UCSD-AML1 (cell line): Measurements from ENCODE around the gene CEND1.
"Not testable (repeated sequence)": the region's sequence is repeated elsewhere in the genome, so short reads cannot be mapped to it uniquely, and the experiment has no call there.

Source experiments
- DNase-seq: peaks from one replicate; lab custom pipeline; 2025; ENCODE audit not compliant: unreplicated experiment; lab: John Stamatoyannopoulos, UW

Gene CEND1

DNA sequence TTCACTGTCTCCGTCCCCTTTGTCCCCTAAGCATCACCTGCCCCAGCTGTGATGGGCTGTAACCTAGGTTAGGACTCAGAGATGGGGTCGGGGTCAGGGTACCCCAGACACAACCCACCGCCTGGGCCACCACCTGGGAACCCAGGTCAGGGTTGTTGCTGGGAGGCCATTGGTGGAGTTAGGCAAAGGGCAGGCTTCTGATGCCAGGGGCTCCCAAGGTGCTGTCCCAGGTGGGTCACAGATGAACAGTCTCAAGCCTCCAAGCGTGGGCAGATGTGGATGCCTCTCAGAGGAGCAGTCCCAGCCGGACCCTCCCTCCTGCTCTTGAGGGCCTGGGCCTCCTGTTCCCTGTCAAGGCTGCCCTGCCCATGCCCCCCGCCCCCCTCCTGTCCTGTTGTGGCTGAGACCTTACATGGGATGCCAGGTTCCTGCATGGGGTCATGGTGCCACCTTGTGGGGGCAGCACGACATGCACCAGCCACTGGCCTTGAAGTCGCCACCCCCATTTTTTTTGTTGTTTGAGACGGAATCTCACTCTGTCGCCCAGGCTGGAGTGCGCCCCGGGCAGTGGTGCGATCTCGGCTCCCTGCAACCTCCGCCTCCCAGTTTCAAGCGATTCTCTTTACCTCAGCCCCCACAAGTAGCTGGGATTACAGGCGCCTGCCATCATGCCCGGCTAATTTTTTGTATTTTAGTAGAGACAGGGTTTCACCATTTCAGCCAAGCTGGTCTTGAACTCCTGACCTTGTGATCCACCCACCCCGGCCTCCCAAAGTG lies 24.7 kb downstream of the CEND1 start:
- DNase-seq: peak; percentile 63

DNA sequence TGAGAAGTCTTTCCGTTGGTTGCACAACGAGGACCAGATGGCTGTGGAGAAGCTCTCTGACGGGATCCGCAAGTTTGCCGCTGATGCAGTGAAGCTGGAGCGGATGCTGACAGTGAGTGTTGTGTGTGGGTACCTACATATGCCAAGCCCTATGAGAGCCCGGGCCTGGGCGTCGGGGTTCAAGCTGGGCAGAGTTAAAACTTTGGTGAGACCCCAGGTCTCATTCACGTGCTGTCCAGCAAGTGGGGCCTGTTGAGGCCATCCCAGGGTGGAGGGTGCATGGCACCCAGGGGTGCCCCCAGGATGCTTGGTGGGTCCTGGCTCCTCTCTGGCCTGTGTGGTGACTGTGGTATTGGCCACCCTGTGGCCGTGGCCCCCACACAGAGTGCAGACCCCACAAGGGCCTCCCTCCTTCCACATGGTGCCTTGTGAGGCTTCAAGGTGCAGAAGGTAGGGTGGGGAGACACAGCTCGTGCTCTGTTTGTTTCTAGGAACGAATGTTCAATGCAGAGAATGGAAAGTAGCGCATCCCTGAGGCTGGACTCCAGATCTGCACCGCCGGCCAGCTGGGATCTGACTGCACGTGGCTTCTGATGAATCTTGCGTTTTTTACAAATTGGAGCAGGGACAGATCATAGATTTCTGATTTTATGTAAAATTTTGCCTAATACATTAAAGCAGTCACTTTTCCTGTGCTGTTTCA lies 25.4 kb downstream of the CEND1 start:
- no peak for DNase-seq

DNA sequence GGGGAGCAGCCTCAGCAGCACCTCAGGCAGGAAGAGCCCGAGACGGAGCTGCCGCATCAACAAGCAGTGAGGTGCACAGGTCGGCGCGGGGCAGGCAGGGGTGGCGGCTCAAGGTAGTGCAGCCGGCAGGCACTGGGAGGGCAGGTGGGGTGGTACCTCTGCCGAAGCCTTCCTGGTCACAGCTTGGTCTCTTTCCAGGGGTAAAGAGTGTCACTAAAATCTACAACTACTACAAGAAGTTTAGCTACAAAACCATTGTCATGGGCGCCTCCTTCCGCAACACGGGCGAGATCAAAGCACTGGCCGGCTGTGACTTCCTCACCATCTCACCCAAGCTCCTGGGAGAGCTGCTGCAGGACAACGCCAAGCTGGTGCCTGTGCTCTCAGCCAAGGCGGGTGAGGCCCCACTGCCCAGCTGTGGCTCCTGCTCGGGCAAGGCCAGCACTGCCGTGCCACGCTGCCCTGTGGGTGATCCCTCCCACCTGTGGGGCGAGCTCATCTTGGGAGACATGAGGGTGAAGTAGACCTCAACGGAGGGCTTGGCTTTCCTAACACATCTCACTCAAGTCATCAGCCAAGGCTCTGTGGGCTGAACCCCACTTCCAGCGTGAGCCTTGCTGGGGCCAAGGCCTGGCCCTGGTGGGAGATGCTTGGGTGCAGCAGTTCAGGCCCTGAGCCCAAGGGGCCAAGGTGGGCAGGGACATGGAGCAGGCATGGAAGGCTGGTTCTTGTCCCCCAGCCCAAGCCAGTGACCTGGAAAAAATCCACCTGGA lies 26.2 kb downstream of the CEND1 start:
- no peak for DNase-seq

DNA sequence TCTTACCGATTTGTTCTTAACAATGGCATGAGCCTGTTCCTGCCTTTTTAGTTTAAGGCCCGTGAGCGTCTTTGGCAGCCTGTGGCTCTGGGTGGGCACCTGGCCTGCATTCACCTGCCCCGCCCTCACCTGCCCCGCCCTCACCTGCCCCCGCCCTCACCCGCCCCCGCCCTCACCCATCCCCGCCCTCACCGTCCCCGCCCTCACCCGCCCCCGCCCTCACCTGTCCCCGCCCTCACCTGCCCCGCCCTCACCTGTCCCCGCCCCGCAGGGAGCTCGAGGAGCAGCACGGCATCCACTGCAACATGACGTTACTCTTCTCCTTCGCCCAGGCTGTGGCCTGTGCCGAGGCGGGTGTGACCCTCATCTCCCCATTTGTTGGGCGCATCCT lies 26.8 kb downstream of the CEND1 start:
- no peak for DNase-seq

DNA sequence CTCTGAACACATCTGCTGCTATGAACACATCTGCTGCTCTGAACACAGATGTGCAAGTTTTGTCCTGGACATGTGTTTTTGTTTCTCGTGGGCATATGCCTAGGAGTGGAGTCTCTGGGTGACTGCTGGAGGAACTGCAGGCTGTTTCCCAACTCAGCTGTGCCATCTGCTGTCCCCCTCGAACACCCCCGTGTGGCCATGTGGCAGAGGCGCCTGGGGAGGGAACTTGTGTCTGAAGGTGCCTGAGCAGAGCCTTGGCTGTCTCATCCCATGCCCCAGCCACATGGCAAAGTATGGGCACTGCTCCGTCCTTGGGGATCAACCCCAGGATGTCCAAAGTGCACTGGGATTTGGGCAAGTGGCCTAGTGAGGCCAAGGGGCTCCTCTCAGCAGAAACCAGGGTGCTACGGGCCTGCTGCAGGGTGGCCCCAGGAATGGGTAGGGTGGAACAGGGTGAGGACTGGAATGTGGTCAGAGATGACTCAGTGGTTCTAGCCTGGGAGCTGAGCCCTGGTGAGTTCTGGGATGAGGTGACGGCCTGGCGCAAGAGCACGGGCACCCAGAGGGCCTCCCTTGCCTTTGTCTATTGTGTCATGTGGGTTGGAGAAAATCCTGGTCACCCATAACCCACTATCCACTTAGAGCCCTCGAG lies 27.3 kb downstream of the CEND1 start:
- no peak for DNase-seq

GRCh38 chr11:761526-762108 lies 28.3 kb downstream of the CEND1 start:
- no peak for DNase-seq

DNA sequence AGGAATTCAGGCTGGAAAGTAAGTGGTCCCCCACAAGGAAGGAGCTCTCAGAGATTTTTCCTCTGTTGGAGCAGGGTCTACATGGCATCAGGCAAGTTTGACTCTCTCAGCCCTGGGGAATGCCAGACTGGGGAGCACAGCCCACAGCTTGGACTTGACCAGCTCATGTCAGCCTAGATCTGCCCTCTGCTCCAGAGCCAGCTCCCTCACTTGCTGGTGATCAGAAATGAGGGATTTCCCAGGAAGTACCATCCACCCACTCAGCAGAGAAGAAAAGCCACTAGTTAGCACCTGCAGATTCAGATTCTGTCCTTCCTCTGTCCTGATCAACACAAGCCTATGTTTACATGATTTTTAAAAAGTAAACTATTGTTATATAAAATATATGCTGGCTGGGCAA lies 29.7 kb downstream of the CEND1 start:
- DNase-seq: no peak

DNA sequence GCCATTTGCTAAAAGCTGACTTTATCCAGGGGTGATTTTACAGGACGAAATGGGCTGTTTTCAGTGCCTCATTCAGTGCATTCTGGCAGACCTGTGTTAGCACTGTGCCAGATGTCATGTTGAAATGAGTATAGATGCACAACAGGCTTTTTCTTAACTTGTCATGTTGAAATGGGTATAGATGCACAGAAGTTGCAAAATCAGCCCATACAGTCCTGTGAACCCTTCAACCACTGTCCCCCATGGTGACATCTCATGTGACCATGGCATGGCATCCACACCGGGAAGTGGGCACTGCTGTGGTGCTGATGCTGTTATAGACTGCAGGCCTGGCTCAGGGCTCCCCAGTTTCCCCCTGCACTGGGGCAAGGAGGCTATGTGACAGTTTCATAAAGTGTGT lies 40.2 kb downstream of the CEND1 start:
- no peak for DNase-seq

GRCh38 chr11:748007-748359 lies 41.9 kb downstream of the CEND1 start:
- no peak for DNase-seq

GRCh38 chr11:747158-748006 lies 42.5 kb downstream of the CEND1 start, which contains the start of gene TALDO1:
Gene TALDO1 (plus strand): TSS chr11:747464. CDS start chr11:747482, 18 bp downstream.
- DNase-seq: peak; percentile 93

DNA sequence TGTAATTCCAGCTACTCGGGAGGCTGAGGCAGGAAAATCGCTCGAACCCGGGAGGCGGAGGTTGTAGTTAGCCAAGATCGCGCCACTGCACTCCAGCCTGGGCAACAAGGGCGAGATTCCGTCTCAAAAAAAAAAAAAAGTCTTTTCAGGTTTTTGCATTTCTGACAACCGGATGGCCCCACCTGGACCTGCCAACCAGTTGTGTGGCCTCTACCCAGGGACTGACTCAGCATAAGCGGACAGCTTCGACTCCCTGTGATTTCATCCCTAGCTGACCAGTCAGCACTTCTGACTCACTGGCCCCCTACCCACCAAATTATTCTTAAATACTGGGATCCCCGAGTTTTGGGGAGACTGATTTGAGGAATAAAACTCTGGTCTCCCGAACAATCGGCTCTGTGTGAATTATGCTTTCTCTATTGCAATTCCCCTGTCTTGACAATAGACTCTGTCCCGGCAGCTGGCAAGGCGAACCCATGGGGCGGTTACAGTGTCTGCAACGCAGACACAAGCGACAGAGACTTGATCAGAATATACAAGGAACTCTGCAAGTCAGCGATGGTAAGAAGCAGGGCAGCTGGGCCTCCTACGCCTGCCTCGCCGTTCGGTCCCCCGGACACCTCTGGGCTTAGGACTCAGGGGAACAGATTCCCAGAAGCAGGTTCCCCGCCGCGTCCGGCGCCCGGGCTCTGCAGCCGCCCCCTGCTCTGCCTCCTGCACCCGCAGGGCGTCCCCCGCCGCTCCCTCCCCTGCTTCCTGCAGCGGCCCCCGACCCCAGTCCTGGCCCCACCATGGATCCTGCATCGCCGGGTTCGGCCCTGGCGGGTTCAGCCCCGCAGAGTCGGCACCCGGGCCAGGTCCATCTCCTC lies 43.4 kb downstream of the CEND1 start:
- DNase-seq: no peak

- DNase-seq: no peak
These were observed 44.5 kb downstream of the CEND1 start for GRCh38 chr11:745428-745827.

- DNase-seq: no peak
These were observed 47.2 kb downstream of the CEND1 start for GRCh38 chr11:742571-743201.

- DNase-seq: no peak
These were observed 47.7 kb downstream of the CEND1 start for GRCh38 chr11:742156-742546.

- DNase-seq: not testable (repeated sequence)
These were observed 52.0 kb downstream of the CEND1 start for GRCh38 chr11:737899-738298.

DNA sequence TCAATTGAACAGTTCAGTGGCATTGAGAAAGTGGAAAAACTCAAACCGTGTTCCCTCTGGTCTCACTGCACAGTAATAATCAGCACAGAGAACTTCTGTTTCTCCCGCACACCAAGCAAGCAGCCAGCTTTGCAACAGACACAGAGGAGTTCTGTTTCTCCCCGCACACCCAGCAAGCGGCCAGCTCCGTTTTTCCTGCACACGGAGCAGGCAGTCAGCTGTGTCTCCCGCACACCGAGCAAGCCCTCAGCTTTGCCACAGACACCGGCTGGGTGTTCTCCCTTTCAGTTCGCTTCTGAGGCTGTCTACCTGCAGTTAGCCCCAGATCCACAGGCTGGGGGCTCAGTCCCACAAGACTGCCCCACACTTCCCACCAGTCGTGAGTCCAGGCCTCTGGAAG lies 52.5 kb downstream of the CEND1 start:
- no peak for DNase-seq
